ENCODE results near the gene PTPN22.

The PTPN22 gene

GRCh38 chr1:113765306-113766230, 105.9 kb downstream of the PTPN22 start:
- no peak overlapping the region for H3K4me3 ChIP-seq (ENCODE audit: low read depth, low read length)
- TF ChIP-seq CTCF (conservative IDR thresholded peaks at IDR 0.05; ENCODE audit: low read depth, low read length): no peak
- DNase-seq (ENCODE audit: low read depth): peak; percentile 79

Data from choroid plexus epithelial cell (primary cell).